ENCODE measurements around the gene POLDIP2. TPM values are rescaled to one million over a fixed set of nuclear protein-coding genes. Genes with fewer than 3 reads are reported as not detected.

Gene POLDIP2
- total RNA-seq, 1 experiment from 2014 or later: 132 TPM

- no peak for DNase-seq (ENCODE audit: low read depth)
Observed at GRCh38 chr17:28317099-28317965, 40.0 kb downstream of the POLDIP2 start.

GRCh38 chr17:28315846-28316705 is 41.3 kb downstream of the POLDIP2 start:
- no peak for DNase-seq (ENCODE audit: low read depth)

GRCh38 chr17:28313841-28314240 is 43.5 kb downstream of the POLDIP2 start:
- no peak for DNase-seq (ENCODE audit: low read depth)

GRCh38 chr17:28306954-28307401 is 50.3 kb downstream of the POLDIP2 start:
- no peak for DNase-seq (ENCODE audit: low read depth)

GRCh38 chr17:28298449-28298848 is 58.9 kb downstream of the POLDIP2 start:
- DNase-seq (ENCODE audit: low read depth): no peak

Other genes with a start within 250 kb of the POLDIP2 start
- gene TMEM97, start 38.3 kb downstream of the POLDIP2 start, total RNA-seq (2014; rRNA removed; shearing (Covaris generic)): 42.2 and 45.9 TPM in 2 replicates
- 53.2 and 57.4 TPM in 2 replicates for gene IFT20, start 22.1 kb downstream of the POLDIP2 start, total RNA-seq (2014; rRNA removed; shearing (Covaris generic))
- gene TNFAIP1, start 21.8 kb downstream of the POLDIP2 start, total RNA-seq (2014; rRNA removed; shearing (Covaris generic)): 31.2 and 49.4 TPM in 2 replicates
- gene SEBOX, start 7.7 kb upstream of the POLDIP2 start, total RNA-seq (2014; rRNA removed; shearing (Covaris generic)): not detected in 2 replicates
- not detected in 2 replicates for gene VTN, start 12.8 kb upstream of the POLDIP2 start, total RNA-seq (2014; rRNA removed; shearing (Covaris generic))
- gene SARM1, start 14.2 kb upstream of the POLDIP2 start, total RNA-seq (2014; rRNA removed; shearing (Covaris generic)): 3.5 and 3.7 TPM in 2 replicates
- gene SLC46A1, start 48.7 kb upstream of the POLDIP2 start, total RNA-seq (2014; rRNA removed; shearing (Covaris generic)): 4.6 and 6.1 TPM in 2 replicates
- gene SLC13A2, start 116.1 kb upstream of the POLDIP2 start, total RNA-seq (2014; rRNA removed; shearing (Covaris generic)): not detected in 2 replicates
- not detected in 2 replicates for gene FOXN1, start 148.8 kb upstream of the POLDIP2 start, total RNA-seq (2014; rRNA removed; shearing (Covaris generic))
- gene UNC119, start 195.1 kb upstream of the POLDIP2 start, total RNA-seq (2014; rRNA removed; shearing (Covaris generic)): 17.8 and 25.4 TPM in 2 replicates
- 44.9 and 49.1 TPM in 2 replicates for gene PIGS, start 214.0 kb upstream of the POLDIP2 start, total RNA-seq (2014; rRNA removed; shearing (Covaris generic))
- gene ALDOC, start 219.4 kb upstream of the POLDIP2 start, total RNA-seq (2014; rRNA removed; shearing (Covaris generic)): 1.3 and 2.4 TPM in 2 replicates
- gene SPAG5, start 241.5 kb upstream of the POLDIP2 start, total RNA-seq (2014; rRNA removed; shearing (Covaris generic)): 134 and 173 TPM in 2 replicates

Data from Daoy (cell line).